GM12873 (cell line): ENCODE results near the gene EDN3.

Source experiments
- TF ChIP-seq, protein P1 (sequence below): IDR thresholded peaks from 2 replicates; pipeline ENCODE4 v1.5.1; 2012; ENCODE audit warnings: low read depth, mild to moderate bottlenecking, moderate library complexity, low read length, control low read depth; ENCODE audit not compliant: insufficient read depth; ENCODE audit errors: missing control alignments

EDN3 gene

GRCh38 chr20:59352541-59352940, 52.1 kb downstream of the EDN3 start:
- TF ChIP-seq, protein P1, sequence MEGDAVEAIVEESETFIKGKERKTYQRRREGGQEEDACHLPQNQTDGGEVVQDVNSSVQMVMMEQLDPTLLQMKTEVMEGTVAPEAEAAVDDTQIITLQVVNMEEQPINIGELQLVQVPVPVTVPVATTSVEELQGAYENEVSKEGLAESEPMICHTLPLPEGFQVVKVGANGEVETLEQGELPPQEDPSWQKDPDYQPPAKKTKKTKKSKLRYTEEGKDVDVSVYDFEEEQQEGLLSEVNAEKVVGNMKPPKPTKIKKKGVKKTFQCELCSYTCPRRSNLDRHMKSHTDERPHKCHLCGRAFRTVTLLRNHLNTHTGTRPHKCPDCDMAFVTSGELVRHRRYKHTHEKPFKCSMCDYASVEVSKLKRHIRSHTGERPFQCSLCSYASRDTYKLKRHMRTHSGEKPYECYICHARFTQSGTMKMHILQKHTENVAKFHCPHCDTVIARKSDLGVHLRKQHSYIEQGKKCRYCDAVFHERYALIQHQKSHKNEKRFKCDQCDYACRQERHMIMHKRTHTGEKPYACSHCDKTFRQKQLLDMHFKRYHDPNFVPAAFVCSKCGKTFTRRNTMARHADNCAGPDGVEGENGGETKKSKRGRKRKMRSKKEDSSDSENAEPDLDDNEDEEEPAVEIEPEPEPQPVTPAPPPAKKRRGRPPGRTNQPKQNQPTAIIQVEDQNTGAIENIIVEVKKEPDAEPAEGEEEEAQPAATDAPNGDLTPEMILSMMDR, result no peak

- TF ChIP-seq, protein P1, result no peak
Measured at GRCh38 chr20:59352990-59353389, 52.6 kb downstream of the EDN3 start.

DNA sequence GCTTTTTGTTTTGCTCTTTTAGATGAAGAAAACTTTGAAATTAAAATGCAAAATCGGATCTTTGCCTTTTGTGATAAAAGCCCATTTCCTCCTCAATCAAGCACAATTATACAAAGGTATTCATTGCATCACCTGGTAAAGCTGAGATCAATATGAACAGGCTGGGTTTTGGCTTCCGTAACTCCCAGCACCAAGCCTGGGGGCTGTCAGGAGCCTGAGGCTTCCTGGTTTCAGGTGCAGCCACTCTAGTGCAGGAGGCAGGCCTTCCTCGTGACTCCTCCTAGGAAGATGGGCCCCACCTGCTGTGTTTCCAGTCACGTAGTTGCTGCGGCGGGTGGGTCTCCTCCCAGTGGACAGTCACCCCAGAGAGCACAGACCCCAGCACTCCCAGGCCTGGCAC, 54.0 kb downstream of the EDN3 start:
- TF ChIP-seq, protein P1, result no peak

- TF ChIP-seq, protein P1, result no peak
Measured at GRCh38 chr20:59355242-59355641, 54.8 kb downstream of the EDN3 start.

- TF ChIP-seq, protein P1, result no peak
Measured at GRCh38 chr20:59356662-59357165, 56.3 kb downstream of the EDN3 start.

DNA sequence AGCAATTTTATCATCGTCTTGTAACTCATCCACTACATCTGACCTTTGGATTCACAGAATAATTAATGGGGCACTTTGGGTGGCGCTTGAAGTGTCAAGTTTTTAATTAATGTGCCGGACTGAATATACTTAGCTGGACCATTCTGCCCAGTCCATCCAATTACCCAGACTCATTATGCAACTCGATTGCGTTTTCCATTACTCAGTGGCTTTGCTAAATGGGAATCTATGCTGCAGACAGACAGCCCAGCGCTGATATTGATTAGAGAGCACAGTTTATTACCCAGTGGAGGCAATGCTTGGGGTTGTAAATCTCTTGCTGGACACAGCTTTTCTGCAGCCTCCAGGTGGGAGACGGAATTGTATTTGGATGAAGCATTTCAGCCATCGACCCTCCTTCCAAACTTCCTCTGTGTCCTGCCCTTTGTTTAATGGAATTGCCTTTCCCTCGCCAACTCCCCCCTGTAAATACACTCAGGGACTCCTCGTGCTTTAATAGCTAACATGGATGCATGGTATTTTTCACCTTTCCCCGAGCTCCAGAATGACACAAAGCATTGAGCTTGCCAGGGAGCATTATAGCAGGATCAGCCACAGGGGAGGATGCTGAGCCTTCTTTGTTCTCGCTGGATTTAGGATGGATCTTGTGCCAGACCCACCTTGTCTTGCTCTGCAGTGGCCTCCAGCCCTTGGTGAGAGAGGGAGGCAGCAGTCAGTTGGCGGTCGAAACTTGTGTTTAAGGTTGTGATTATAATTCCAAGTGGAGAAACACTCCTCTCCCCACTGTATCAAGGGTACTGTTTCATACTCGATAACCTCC, 59.7 kb downstream of the EDN3 start:
- TF ChIP-seq, protein P1, result no peak

GRCh38 chr20:59360934-59361333, 60.5 kb downstream of the EDN3 start:
- TF ChIP-seq, protein P1, result no peak
